Mucosa of rectum (tissue), 2 donors: ENCODE measurements around the gene GPR162.

Experiments used
- H3K27ac ChIP-seq, 2 donors: one replicate each; pipeline ENCODE4 v1.7.0; 2013; ENCODE audit warnings: inconsistent platforms in 2 of 2, low read depth in 2 of 2, low read length in 2 of 2
- H3K27me3 ChIP-seq, 2 donors: one replicate each; pipeline ENCODE4 v1.7.0; 2013; ENCODE audit warnings: low read length in 2 of 2; ENCODE audit not compliant: control insufficient read depth in 2 of 2, insufficient read depth in 2 of 2
- H3K36me3 ChIP-seq, 2 donors: one replicate each; pipeline ENCODE4 v1.7.0; 2013; ENCODE audit warnings: low read length in 2 of 2; ENCODE audit not compliant: control insufficient read depth in 2 of 2, insufficient read depth in 2 of 2
- H3K4me1 ChIP-seq, 2 donors: one replicate each; pipeline ENCODE4 v1.7.0; 2013; ENCODE audit warnings: low read length in 2 of 2, mild to moderate bottlenecking in 1 of 2; ENCODE audit not compliant: control insufficient read depth in 2 of 2, insufficient read depth in 2 of 2
- H3K4me3 ChIP-seq, 2 donors: one replicate each; pipeline ENCODE4 v1.7.0; 2013; ENCODE audit warnings: low read length in 2 of 2
- H3K9ac ChIP-seq, 2 donors: one replicate each; pipeline ENCODE4 v1.7.0; 2013; ENCODE audit warnings: low read length in 2 of 2, low read depth in 1 of 2, mild to moderate bottlenecking in 1 of 2
- H3K9me3 ChIP-seq, 2 donors: one replicate each; pipeline ENCODE4 v1.7.0; 2013; ENCODE audit warnings: low read length in 2 of 2; ENCODE audit not compliant: control insufficient read depth in 2 of 2
- donor health status: healthy.
- donor health status: Normal muscosa, but diverticular disease.

Gene GPR162

DNA sequence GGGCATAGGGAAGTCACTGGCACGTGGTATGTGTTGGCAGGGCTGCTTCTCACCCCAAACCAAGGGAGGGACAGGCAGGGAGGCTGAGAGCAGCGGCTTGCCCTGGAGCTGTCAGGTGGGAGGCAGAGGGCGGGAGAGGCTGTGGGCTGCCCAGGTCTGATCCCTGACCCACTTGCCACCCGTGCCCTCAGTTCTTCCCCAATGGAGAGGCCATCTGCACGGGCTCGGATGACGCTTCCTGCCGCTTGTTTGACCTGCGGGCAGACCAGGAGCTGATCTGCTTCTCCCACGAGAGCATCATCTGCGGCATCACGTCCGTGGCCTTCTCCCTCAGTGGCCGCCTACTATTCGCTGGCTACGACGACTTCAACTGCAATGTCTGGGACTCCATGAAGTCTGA lies 23.8 kb downstream of the GPR162 start:
- no peak overlapping the region for H3K4me3 ChIP-seq
- peaks cover 8 to 9% of the 10 kb centered on the region in 2 donors for H3K36me3 ChIP-seq
- H3K27me3 ChIP-seq, result no peaks in the 10 kb centered on the region
- peaks cover 2% of the 10 kb centered on the region in 2 donors for H3K4me1 ChIP-seq
- H3K9ac ChIP-seq, result no peak overlapping the region
- H3K27ac ChIP-seq, result no peak overlapping the region
- H3K9me3 ChIP-seq, result no peaks in the 10 kb centered on the region

DNA sequence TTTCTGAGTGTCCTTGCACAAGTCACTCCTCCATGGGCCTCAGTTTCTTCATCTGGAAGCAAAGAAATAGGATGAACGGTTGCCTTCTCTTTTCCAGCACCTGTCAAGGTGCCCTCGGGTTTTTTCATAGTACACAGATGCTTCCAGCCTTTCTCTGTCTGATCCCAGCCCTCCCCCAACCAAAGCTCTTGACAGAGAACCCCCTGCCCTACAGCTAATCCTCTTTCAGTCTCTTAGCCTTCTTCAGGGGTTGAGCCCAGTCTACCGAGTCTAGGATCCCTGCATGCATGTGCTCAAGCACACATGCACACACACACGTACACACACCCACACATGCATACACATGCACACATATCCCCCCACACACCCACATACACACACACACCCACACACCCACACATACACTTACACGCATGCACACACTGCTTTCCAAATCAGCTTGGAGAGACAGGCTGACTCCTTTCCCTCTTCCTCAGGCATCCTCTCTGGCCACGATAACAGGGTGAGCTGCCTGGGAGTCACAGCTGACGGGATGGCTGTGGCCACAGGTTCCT lies 24.8 kb downstream of the GPR162 start:
- Histone ChIP-seq H3K27ac (no peak overlapping the region), H3K9me3 (no peaks in the 10 kb centered on the region), H3K27me3 (no peaks in the 10 kb centered on the region), H3K4me3 (no peak overlapping the region), H3K9ac (no peak overlapping the region), H3K4me1 (peaks cover 7 to 10% of the 10 kb centered on the region in 2 donors), H3K36me3 (peaks cover 8 to 9% of the 10 kb centered on the region in 2 donors)

DNA sequence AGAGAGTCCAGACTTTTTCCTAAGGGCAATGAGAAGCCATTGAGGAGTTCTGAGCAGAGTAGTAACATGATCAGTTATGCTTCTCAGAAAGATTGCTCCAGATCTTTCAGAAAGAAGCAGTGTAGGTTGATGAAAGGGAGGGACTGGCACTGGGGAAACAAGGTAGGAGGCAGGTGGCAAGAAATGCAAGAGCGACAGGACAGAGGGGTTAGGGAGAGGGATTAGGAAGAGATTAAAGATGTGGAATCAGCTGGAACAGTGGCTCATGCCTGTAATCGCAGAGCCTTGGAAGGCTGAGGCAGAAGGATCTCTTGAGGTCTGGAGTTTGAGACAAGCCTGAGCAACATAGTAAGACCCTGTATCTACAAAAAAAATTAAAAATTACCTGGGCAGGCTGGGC lies 26.1 kb downstream of the GPR162 start:
- H3K36me3 ChIP-seq, result peaks cover 8 to 9% of the 10 kb centered on the region in 2 donors
- no peaks in the 10 kb centered on the region for H3K27me3 ChIP-seq
- no peaks in the 10 kb centered on the region for H3K9me3 ChIP-seq
- no peak overlapping the region for H3K9ac ChIP-seq
- no peak overlapping the region for H3K27ac ChIP-seq
- no peak overlapping the region for H3K4me3 ChIP-seq
- H3K4me1 ChIP-seq, result peaks cover 7 to 10% of the 10 kb centered on the region in 2 donors

DNA sequence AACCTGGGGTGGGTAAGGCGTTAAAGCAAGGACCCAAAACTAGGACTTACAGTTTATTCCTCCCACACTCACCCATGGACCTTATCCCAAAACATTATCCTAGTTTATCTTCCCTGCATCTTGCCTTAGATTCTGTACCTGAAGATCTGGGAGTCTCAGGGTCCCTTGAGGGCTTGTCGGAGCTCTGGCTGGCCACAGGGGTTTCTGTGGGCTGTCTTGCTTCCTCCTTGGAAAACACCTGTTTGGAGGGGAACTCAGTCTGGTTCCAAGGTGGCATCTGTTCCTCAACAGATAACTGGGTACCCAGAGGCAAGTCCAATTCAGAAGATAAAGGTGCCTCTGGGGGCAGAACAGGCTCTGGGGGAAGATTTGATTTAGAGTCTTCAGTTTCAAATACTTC lies 27.8 kb downstream of the GPR162 start:
- Histone ChIP-seq H3K9ac (no peak overlapping the region), H3K4me1 (peaks cover 13 to 18% of the 10 kb centered on the region in 2 donors), H3K4me3 (no peak overlapping the region), H3K27ac (no peak overlapping the region), H3K9me3 (no peaks in the 10 kb centered on the region), H3K36me3 (peaks cover 8 to 9% of the 10 kb centered on the region in 2 donors), H3K27me3 (no peaks in the 10 kb centered on the region)

DNA sequence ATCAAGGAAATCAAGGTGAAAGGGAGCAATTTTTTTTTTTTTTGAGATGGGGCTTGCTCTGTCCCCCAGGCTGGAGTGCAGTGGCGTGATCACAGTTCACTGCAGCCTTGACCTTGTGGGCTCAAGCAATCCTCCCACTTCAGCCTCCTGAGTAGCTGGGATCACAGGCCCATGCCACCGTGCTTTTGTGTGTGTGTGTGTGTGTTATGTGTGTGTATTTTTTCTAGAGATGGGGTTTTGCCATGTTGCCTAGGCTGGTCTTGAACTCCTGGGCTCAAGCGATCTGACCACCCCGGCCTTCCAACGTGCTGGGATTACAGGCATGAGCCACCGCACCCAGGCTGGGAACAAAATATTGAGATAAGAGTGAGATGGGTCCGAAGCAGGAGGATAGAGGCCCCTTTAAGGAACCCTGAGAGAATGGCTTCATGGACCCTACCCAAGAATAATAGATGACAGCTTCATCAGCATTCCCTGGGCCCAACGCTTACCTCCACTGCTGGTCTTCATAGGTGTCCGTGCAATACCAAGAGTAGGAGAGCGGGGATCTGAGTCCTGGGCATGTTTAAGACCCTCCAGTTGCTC lies 28.4 kb downstream of the GPR162 start:
- Histone ChIP-seq H3K4me3 (peak overlapping the region; percentile 99 to 100), H3K9ac (no peak overlapping the region), H3K9me3 (no peaks in the 10 kb centered on the region)

DNA sequence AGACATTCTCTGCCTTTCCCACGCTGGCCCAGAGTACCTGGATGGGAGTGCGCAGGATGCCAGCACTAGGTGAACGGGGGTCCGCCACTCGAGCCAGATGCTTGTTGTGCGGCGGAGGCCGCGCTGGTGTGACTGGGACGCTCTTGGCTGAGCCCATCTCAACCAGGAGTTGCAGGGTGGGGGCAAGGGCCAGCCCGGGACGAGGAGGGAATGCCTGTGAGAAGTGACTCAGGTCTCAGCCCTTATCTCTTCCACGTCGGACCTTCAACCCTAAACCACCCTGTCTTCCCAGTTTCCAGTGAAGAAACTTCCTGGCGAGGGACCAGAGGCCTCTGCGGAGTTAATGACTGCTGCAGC lies 29.2 kb downstream of the GPR162 start:
- Histone ChIP-seq H3K9me3 (no peaks in the 10 kb centered on the region), H3K4me1 (peaks cover 13 to 18% of the 10 kb centered on the region in 2 donors), H3K27me3 (no peaks in the 10 kb centered on the region), H3K9ac (peak overlapping the region; percentile 49 to 93), H3K4me3 (peak overlapping the region; percentile 99 to 100), H3K27ac (peak overlapping the region in 1 of 2 donors; percentile 100), H3K36me3 (peaks cover 11 to 15% of the 10 kb centered on the region in 2 donors)

More for the DNA sequence above, 28.4 kb downstream of the GPR162 start:
- no peaks in the 10 kb centered on the region for H3K27me3 ChIP-seq
- H3K36me3 ChIP-seq, result peaks cover 8 to 9% of the 10 kb centered on the region in 2 donors
- peaks cover 13 to 18% of the 10 kb centered on the region in 2 donors for H3K4me1 ChIP-seq
- H3K27ac ChIP-seq, result no peak overlapping the region

GRCh38 chr12:6851153-6851920 lies 29.7 kb downstream of the GPR162 start, which contains the start of gene CDCA3:
TSS of gene CDCA3 (minus strand) at chr12:6851286. CDS start at chr12:6850952, 334 bp downstream.
- Histone ChIP-seq H3K4me1 (peaks cover 13 to 18% of the 10 kb centered on the region in 2 donors), H3K27ac (peak within 1 kb of the TSS; percentile 98 to 100), H3K36me3 (peaks cover 15 to 19% of the 10 kb centered on the region in 2 donors), H3K27me3 (no peaks in the 10 kb centered on the region), H3K9me3 (no peaks in the 10 kb centered on the region), H3K4me3 (peak within 1 kb of the TSS; percentile 99 to 100), H3K9ac (peak within 1 kb of the TSS; percentile 92 to 93)

- Histone ChIP-seq H3K4me1 (peaks cover 13 to 18% of the 10 kb centered on the region in 2 donors), H3K9me3 (no peaks in the 10 kb centered on the region), H3K36me3 (peaks cover 11 to 24% of the 10 kb centered on the region in 2 donors)
Measured at GRCh38 chr12:6851921-6852650, 30.5 kb downstream of the GPR162 start, which contains the start of gene USP5. TSS of gene USP5 (plus strand) at chr12:6852150. CDS start at chr12:6852180, 30 bp downstream.

GRCh38 chr12:6852651-6853354 lies 31.2 kb downstream of the GPR162 start:
- Histone ChIP-seq H3K27me3 (no peaks in the 10 kb centered on the region), H3K27ac (peak overlapping the region in 1 of 2 donors; percentile 98), H3K9me3 (no peaks in the 10 kb centered on the region), H3K4me1 (peaks cover 13 to 18% of the 10 kb centered on the region in 2 donors), H3K36me3 (peaks cover 18 to 30% of the 10 kb centered on the region in 2 donors), H3K4me3 (peak overlapping the region; percentile 99 to 100), H3K9ac (peak overlapping the region; percentile 54 to 56)

More at GRCh38 chr12:6851921-6852650, 30.5 kb downstream of the GPR162 start, which contains the start of gene USP5:
- Histone ChIP-seq H3K27ac (peak within 1 kb of the TSS; percentile 98 to 100), H3K9ac (peak within 1 kb of the TSS; percentile 92 to 93), H3K4me3 (peak within 1 kb of the TSS; percentile 99 to 100), H3K27me3 (no peaks in the 10 kb centered on the region)
